ENCODE measurements around the gene RFTN1. TPM values are rescaled to one million over a fixed set of nuclear protein-coding genes. Genes with fewer than 3 reads are reported as not detected.

Gene RFTN1
- total and polyA plus RNA-seq, 2 of the 8 experiments (the other 6 are each of a cell fraction or from before 2014, with no cell fraction given), result 4.6 to 6.7 TPM

- Histone ChIP-seq H2BK120ac (replicated peaks; ENCODE audit: low read depth, low read length) (no peak overlapping the region), H3K23ac (ENCODE audit: insufficient read length) (no peak overlapping the region), H3K9me3 (ENCODE audit: insufficient read depth in 2 of 2, low read depth in 1 of 2, low read length in 1 of 2) (no peaks in the 10 kb centered on the region), H3K18ac (ENCODE audit: extremely low read depth, low read length) (no peak overlapping the region), H3K9ac (replicated peaks in 1 of 4; ENCODE audit: extremely low read depth in 1 of 4, low read depth in 3 of 4, low read length in 3 of 4) (no peak overlapping the region), H4K20me1 (replicated peaks in 1 of 2; ENCODE audit: control insufficient read depth in 1 of 2, insufficient read depth in 2 of 2, low read length in 2 of 2) (peaks cover 0 to 3% of the 10 kb centered on the region in 2 experiments), H3K79me2 (ENCODE audit: control insufficient read depth in 1 of 2, insufficient read depth in 2 of 2, low read length in 2 of 2) (no peaks in the 10 kb centered on the region), H4K5ac (ENCODE audit: insufficient read length, low read depth, low read length) (no peak overlapping the region), H2BK5ac (ENCODE audit: low read depth, low read length) (no peak overlapping the region), H2BK20ac (ENCODE audit: low read length) (no peak overlapping the region), H2BK12ac (ENCODE audit: low read depth, low read length) (no peak overlapping the region), H3K27ac (ENCODE audit: low read depth, low read length) (no peak overlapping the region), H2AK5ac (ENCODE audit: low read depth, low read length) (no peak overlapping the region), H2AFZ (ENCODE audit: low read length) (no peak overlapping the region), H4K91ac (replicated peaks; ENCODE audit: insufficient read length, low read length) (no peak overlapping the region), H2BK15ac (ENCODE audit: low read length) (no peak overlapping the region), H3K4me1 (replicated peaks in 1 of 4; ENCODE audit: control insufficient read depth in 3 of 4, insufficient read depth in 4 of 4, low read length in 3 of 4) (peaks cover 3 to 20% (median 6%) of the 10 kb centered on the region in 4 experiments; a peak in 6 of 7 replicates), H3K56ac (replicated peaks; ENCODE audit: insufficient read length, low read depth, low read length) (no peak overlapping the region), H3K79me1 (ENCODE audit: low read depth, low read length) (no peaks in the 10 kb centered on the region), H3K4ac (replicated peaks; ENCODE audit: insufficient read length, low read depth, low read length) (no peak overlapping the region), H3K4me2 (ENCODE audit: insufficient read depth in 1 of 2, low read depth in 2 of 2, low read length in 2 of 2) (no peak overlapping the region), H3K36me3 (ENCODE audit: control insufficient read depth in 2 of 4, insufficient read depth in 4 of 4, low read length in 3 of 4) (no peaks in the 10 kb centered on the region), H3K14ac (ENCODE audit: insufficient read length) (no peak overlapping the region), H3K27me3 (replicated peaks in 1 of 4; ENCODE audit: control insufficient read depth in 3 of 4, extremely low read depth in 1 of 4, insufficient read depth in 3 of 4, low read length in 3 of 4) (peaks cover 13 to 18% (median 17%) of the 10 kb centered on the region in 4 experiments; a peak in 6 of 7 replicates), H3K23me2 (ENCODE audit: low read depth, low read length) (peaks cover 12% of the 10 kb centered on the region; the same call in 1 of the 2 replicates), H3K4me3 (ENCODE audit: extremely low read depth in 1 of 4, insufficient read depth in 2 of 4, low read depth in 3 of 4, low read length in 4 of 4) (no peak overlapping the region), H4K8ac (ENCODE audit: extremely low read depth, insufficient read depth, low read length) (no peak overlapping the region)
- WGBS, 2 experiments (ENCODE audit: extremely low coverage in 1 of 2, insufficient coverage in 1 of 2, insufficient read length in 1 of 2, insufficient replicate concordance in 2 of 2, low coverage in 1 of 2, low lambda C conversion rate in 2 of 2, missing lambda C conversion rate in 1 of 2), result 87% methylated on average over 4 of the region's 4 CpGs; no CpG with 5 or more reads in 1 of the 2 experiments
- FAIRE-seq (no peak), DNase-seq (ENCODE audit: low read depth in 1 of 2, low spot score in 2 of 2) (no peak)
- ChIA-PET CTCF (ENCODE audit: partially characterized antibody) (interaction anchor here (1.3 kb wide), 1 partner anchor 10 kb away, joined by 4 read pairs; no protein-coding TSS in a partner anchor), POLR2A (ENCODE audit: partially characterized antibody) (interaction anchor here (0.6 to 0.8 kb wide), 2 partner anchors 9 to 27 kb away, joined by 3 to 4 read pairs; no protein-coding TSS in a partner anchor)
- TF ChIP-seq CTBP2 (IDR thresholded peaks at IDR 0.05; ENCODE audit: borderline replicate concordance, insufficient read depth, insufficient read length, low read length) (no peak), ASH2L (IDR thresholded peaks at IDR 0.05; ENCODE audit: low read length) (no peak), CREB1 (IDR thresholded peaks at IDR 0.05) (no peak), JUND (IDR thresholded peaks at IDR 0.05; ENCODE audit: low read length) (no peak), MAX (IDR thresholded peaks at IDR 0.05) (no peak), CBX8 (IDR thresholded peaks at IDR 0.05; ENCODE audit: borderline replicate concordance, low read depth, low read length) (no peak), SP2 (IDR thresholded peaks at IDR 0.05; ENCODE audit: low read length) (no peak), RFX5 (IDR thresholded peaks at IDR 0.05; ENCODE audit: borderline replicate concordance, low read depth, low read length) (no peak), RAD21 (IDR thresholded peaks at IDR 0.05 in 1 of 2, conservative IDR thresholded peaks at IDR 0.05 in 1 of 2; ENCODE audit: low read depth in 2 of 2, low read length in 2 of 2) (no peak), NRF1 (IDR thresholded peaks at IDR 0.05; ENCODE audit: low read depth, low read length) (no peak), RXRA (IDR thresholded peaks at IDR 0.05; ENCODE audit: insufficient read depth, low read depth, low read length) (no peak), SIN3A (conservative IDR thresholded peaks at IDR 0.05 in 1 of 2, IDR thresholded peaks at IDR 0.05 in 1 of 2; ENCODE audit: low read depth in 1 of 2, low read length in 2 of 2) (no peak), EP300 (IDR thresholded peaks at IDR 0.05; ENCODE audit: borderline replicate concordance in 1 of 2, low read depth in 2 of 2, low read length in 2 of 2) (no peak), TEAD4 (IDR thresholded peaks at IDR 0.05; ENCODE audit: low read depth, low read length) (no peak)
Observed at GRCh38 chr3:16508243-16508578, 5.3 kb downstream of the RFTN1 start.

Data from H1 (cell line).